Measurements from ENCODE around the gene SPTBN4. TPM values are rescaled to one million over a fixed set of nuclear protein-coding genes. Genes with fewer than 3 reads are reported as not detected.
"Not testable (repeated sequence)": the region's sequence is repeated elsewhere in the genome, so short reads cannot be mapped to it uniquely, and the experiment has no call there.

The SPTBN4 gene
- polyA plus RNA-seq, 1 donor from 2014 or later, result not detected

DNA sequence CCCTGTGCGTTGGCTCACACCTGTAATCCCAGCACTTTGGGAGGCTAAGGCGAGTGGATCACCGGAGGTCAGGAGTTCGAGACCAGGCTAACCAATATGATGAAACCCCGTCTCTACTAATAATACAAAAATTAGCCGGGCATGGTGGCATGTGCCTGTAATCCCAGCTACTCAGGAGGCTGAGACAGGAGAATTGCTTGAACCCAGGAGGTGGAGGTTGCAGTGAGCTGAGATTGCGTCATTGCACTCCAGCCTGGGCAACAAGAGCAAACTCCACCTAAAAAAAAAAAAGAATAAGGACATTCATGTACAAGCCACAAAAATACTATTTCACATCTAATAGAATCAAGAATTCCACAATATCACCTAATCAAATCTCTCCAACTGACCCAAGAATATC, 38.6 kb upstream of the SPTBN4 start:
- Mint-ChIP-seq H3K4me3 (peak overlapping the region in 1 of 4 donors; percentile 17), H3K27ac (peak overlapping the region in 2 of 3 donors; percentile 7 to 40), H3K4me1 (peaks cover 17 to 19% (median 18%) of the 10 kb centered on the region in 3 donors)
- not testable (repeated sequence) for H3K36me3 Mint-ChIP-seq, H3K9me3 Mint-ChIP-seq, H3K27me3 Mint-ChIP-seq

- H3K9me3 Mint-ChIP-seq, H3K4me3 Mint-ChIP-seq, H3K27me3 Mint-ChIP-seq, H3K36me3 Mint-ChIP-seq, H3K27ac Mint-ChIP-seq: not testable (repeated sequence)
- peaks cover 18 to 29% (median 20%) of the 10 kb centered on the region in 3 donors for H3K4me1 Mint-ChIP-seq
Measured at GRCh38 chr19:40430242-40430641, 36.6 kb upstream of the SPTBN4 start.

- Mint-ChIP-seq H3K4me1 (peaks cover 19 to 27% (median 24%) of the 10 kb centered on the region in 3 donors), H3K27ac (no peak overlapping the region), H3K27me3 (no peaks in the 10 kb centered on the region), H3K9me3 (no peaks in the 10 kb centered on the region), H3K4me3 (no peak overlapping the region), H3K36me3 (no peaks in the 10 kb centered on the region)
Measured at GRCh38 chr19:40431698-40432097, 35.1 kb upstream of the SPTBN4 start.

DNA sequence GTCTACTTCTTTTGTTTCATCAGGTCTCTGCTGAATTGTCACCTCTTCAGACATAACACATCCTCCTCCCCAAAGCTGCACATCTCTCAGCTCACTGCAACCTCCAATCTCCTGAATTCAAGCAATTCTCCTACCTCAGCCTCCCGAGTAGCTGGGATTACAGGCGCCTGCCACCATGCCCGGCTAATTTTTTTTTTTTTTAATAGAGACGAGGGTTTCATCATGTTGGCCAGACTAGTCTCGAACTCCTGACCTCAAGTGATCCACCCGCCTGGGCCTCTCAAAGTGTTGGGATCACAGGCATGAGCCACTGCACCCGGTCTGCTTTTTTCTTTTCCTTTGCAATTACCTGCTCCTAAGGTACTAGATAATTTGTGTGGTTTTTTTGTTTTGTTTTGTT, 34.0 kb upstream of the SPTBN4 start:
- peak overlapping the region; percentile 83 to 97 (median 91) for H3K4me3 Mint-ChIP-seq
- H3K4me1 Mint-ChIP-seq, result peaks cover 19 to 27% (median 19%) of the 10 kb centered on the region in 3 donors
- H3K36me3 Mint-ChIP-seq, H3K27me3 Mint-ChIP-seq, H3K9me3 Mint-ChIP-seq: not testable (repeated sequence)
- peak overlapping the region in 2 of 3 donors; percentile 81 to 98 for H3K27ac Mint-ChIP-seq

DNA sequence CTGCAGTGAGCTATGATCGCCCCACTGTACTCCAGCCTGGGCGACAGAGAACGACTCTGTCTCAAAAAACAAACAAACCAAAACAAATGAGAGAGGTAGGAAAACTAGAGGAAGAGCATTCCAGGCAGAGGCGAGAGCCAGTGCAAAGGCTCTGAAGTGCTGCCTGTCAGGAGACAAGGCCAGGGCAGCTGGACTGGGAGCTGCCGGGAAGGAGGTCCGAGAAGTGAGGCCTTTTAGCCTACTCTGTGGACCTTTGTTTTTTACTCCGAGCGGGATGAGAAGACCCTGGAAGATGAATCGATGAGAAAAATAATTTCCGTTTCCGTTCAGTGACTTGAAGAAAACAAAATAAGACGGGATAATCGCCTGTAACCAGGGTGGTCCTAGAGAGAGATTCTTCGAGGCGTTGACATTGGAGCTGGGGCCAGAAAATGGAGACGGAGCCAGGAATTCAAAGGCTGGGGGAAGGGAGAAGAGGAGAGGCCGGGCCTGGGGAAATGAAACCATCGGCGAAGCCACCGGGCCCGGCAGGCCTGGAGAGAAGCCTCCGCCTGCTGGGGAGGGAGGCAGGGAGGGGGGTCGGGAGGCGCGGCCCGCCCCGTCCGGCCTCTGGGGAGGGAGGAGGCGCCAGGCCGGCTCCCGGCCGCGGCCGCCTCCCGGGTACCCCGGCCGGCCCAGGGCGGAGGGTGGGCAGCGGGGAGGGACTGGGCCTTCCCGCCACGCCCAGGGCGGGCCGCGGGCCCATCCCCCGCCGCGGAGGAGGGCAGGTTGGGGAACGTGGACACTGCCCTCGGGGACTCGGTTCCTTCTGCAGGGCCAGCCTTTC, 33.2 kb upstream of the SPTBN4 start:
- Mint-ChIP-seq H3K4me3 (peak overlapping the region; percentile 83 to 97 (median 91)), H3K4me1 (peaks cover 18 to 27% (median 19%) of the 10 kb centered on the region in 3 donors), H3K27me3 (no peaks in the 10 kb centered on the region), H3K36me3 (no peaks in the 10 kb centered on the region), H3K27ac (peak overlapping the region; percentile 81 to 98 (median 94)), H3K9me3 (no peaks in the 10 kb centered on the region)

DNA sequence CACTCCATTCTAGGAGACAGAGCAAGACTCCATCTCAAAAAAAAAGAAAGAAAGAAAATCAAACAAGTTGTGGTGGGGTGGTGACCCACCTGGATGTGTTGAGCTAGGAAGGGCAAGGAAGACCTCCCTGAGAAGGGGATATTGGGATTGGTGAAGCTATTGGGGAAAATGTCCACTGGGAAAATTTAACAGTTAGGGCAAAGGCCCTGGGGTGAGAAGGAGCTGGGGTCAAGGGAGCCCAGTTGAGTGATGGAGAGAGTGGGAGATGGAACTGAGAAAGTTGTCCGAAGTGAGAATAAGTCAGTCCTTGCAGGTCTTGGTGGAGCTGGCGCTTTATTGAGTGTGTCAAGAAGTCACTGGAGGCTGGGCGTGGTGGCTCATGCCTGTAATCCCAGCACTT, 28.5 kb upstream of the SPTBN4 start:
- H3K27me3 Mint-ChIP-seq, result no peaks in the 10 kb centered on the region
- peaks cover 3% of the 10 kb centered on the region for H3K36me3 Mint-ChIP-seq
- H3K4me1 Mint-ChIP-seq, result peaks cover 27 to 30% (median 30%) of the 10 kb centered on the region in 3 donors
- H3K9me3 Mint-ChIP-seq, result no peaks in the 10 kb centered on the region
- H3K27ac Mint-ChIP-seq, result peak overlapping the region in 1 of 3 donors; percentile 85
- peak overlapping the region in 1 of 4 donors; percentile 58 for H3K4me3 Mint-ChIP-seq

GRCh38 chr19:40441719-40442253, 25.0 kb upstream of the SPTBN4 start:
- peaks cover 4% of the 10 kb centered on the region for H3K36me3 Mint-ChIP-seq
- peak overlapping the region; percentile 16 to 99 (median 96) for H3K4me3 Mint-ChIP-seq
- peaks cover 13 to 20% (median 14%) of the 10 kb centered on the region in 3 donors for H3K4me1 Mint-ChIP-seq
- no peaks in the 10 kb centered on the region for H3K27me3 Mint-ChIP-seq
- H3K9me3 Mint-ChIP-seq, result no peaks in the 10 kb centered on the region
- H3K27ac Mint-ChIP-seq, result peak overlapping the region; percentile 50 to 98 (median 96)

GRCh38 chr19:40442328-40443130, 24.3 kb upstream of the SPTBN4 start:
- Mint-ChIP-seq H3K4me1 (peaks cover 13 to 20% (median 14%) of the 10 kb centered on the region in 3 donors), H3K4me3 (peak overlapping the region; percentile 93 to 99 (median 98)), H3K36me3 (peaks cover 4% of the 10 kb centered on the region), H3K9me3 (no peaks in the 10 kb centered on the region), H3K27ac (peak overlapping the region; percentile 96 to 98 (median 98)), H3K27me3 (no peaks in the 10 kb centered on the region)

DNA sequence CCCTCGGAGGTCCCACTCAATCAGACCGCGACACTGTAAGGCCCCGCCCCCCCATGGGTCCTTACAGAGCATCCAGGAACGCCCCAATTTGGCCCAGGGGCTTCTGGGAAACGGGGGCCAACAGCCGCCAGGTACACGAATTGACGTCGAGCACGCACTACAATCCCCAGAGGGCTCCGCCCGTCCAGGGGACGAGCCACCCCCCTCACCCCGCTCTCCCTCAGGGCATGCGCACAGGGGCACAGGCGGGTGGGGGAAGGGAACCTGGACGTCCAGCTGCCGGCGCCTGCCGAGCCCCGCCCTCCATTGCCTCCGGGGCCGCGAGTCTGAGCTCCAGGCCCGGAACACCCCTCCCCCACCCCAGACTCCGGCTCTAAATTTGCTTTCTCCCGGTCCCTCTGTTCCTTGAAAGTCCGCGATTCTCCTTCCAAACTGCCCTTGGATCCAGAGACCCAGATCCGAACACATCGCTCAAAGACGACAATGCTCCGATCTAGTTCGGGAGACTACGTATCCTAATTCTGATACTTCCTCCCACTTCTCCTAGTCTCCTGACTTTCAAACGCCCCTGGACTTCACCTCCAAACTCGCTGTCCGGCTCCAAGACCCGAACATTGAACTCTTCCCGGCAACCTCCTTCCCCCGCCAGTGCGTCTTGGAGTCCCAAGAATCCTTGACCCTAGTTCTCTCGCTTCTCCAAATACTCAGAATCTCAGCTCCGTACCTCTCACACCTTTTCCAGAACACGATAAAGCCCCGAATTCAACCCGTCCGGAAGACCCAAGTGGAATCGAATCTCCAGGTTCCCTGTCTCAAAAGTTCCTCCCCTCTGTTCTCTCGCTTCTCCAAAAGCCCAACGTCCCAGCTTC, 23.4 kb upstream of the SPTBN4 start:
- H3K27ac Mint-ChIP-seq, result peak overlapping the region; percentile 96 to 98 (median 98)
- peaks cover 4% of the 10 kb centered on the region for H3K36me3 Mint-ChIP-seq
- H3K4me1 Mint-ChIP-seq, result peaks cover 13 to 20% (median 14%) of the 10 kb centered on the region in 3 donors
- no peaks in the 10 kb centered on the region for H3K27me3 Mint-ChIP-seq
- H3K9me3 Mint-ChIP-seq, result no peaks in the 10 kb centered on the region
- peak overlapping the region; percentile 93 to 99 (median 98) for H3K4me3 Mint-ChIP-seq

GRCh38 chr19:40444000-40444824, 22.6 kb upstream of the SPTBN4 start, which contains the start of gene SERTAD3:
TSS of gene SERTAD3 (minus strand) at chr19:40444335. CDS start at chr19:40442080, 2,255 bp downstream.
- Mint-ChIP-seq H3K9me3 (no peaks in the 10 kb centered on the region), H3K27me3 (no peaks in the 10 kb centered on the region), H3K4me3 (peak within 1 kb of the TSS; percentile 93 to 99 (median 98)), H3K27ac (peak within 1 kb of the TSS; percentile 96 to 98 (median 98)), H3K4me1 (peaks cover 13 to 20% (median 14%) of the 10 kb centered on the region in 3 donors), H3K36me3 (peaks cover 4% of the 10 kb centered on the region)

DNA sequence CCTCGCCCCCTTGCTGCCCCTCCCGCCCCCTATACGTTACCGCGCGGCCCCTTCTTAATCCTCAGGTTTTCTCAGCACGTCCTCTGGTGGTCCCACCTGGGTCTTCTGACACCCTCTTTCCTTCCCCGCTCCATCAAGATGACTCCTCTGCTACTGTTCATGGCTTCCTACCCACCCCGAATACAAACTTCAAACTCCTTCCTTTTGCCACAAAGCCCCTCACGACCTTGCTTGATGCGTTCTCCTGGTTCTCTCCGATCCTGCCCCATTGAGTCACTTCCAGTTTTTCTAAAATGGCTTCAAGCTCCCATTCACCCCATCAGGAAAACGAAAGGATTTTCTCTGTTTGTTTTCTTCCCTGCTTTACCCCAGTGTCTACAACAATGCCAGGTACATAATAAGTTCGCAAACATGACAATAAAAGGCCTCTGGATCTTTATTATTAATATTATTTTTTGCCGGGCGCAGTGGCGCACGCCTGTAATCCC, 21.9 kb upstream of the SPTBN4 start:
- no peaks in the 10 kb centered on the region for H3K9me3 Mint-ChIP-seq
- peaks cover 4% of the 10 kb centered on the region for H3K36me3 Mint-ChIP-seq
- no peaks in the 10 kb centered on the region for H3K27me3 Mint-ChIP-seq
- peaks cover 13 to 18% (median 14%) of the 10 kb centered on the region in 3 donors for H3K4me1 Mint-ChIP-seq
- peak overlapping the region; percentile 93 to 99 (median 98) for H3K4me3 Mint-ChIP-seq
- peak overlapping the region; percentile 96 to 98 (median 98) for H3K27ac Mint-ChIP-seq

DNA sequence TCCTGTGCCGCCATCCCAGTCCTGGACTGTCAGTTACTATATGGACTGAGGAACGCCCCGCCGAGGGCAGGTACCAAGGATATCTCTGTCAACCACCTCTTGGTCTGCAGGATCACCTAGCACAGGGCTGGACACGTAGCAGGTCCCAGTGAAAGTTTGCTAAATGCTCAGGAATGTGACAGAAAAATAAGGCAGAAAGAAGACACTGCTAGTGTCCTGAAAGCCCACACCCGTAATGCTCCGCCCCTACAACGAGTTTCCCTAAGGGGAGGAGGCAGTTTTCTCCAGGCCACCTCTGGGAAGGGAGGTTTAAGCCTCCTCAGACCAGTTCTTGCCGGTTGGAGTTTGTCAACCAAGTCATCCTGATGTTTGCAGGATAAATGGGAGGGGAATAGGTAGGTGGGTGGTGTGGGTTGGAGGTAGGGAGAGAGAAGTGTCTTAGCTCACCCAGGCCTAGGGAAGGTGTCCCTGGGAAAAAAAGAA, 21.0 kb upstream of the SPTBN4 start:
- Mint-ChIP-seq H3K36me3 (peaks cover 8% of the 10 kb centered on the region), H3K27me3 (no peaks in the 10 kb centered on the region), H3K4me3 (peak overlapping the region in 3 of 4 donors; percentile 59 to 88 (median 65)), H3K27ac (peak overlapping the region; percentile 67 to 96 (median 73)), H3K4me1 (peaks cover 13 to 18% (median 14%) of the 10 kb centered on the region in 3 donors), H3K9me3 (no peaks in the 10 kb centered on the region)

- Mint-ChIP-seq H3K9me3 (no peaks in the 10 kb centered on the region), H3K27ac (peak overlapping the region in 1 of 3 donors; percentile 96), H3K36me3 (peaks cover 8% of the 10 kb centered on the region), H3K27me3 (no peaks in the 10 kb centered on the region), H3K4me3 (peak overlapping the region in 2 of 4 donors; percentile 57 to 65), H3K4me1 (peaks cover 13 to 14% (median 14%) of the 10 kb centered on the region in 3 donors)
Measured at GRCh38 chr19:40446263-40446784, 20.5 kb upstream of the SPTBN4 start.

Data from IgD-negative memory B cell (primary cell).